Thymus (tissue), 14 donors: Measurements from ENCODE around the gene SEC14L3. TPM values are rescaled to one million over a fixed set of nuclear protein-coding genes. Genes with fewer than 3 reads are reported as not detected.

Experiments
- DNase-seq, 9 donors: peaks; one replicate each; pipeline ENCODE4 v3.0.0-alpha.2; 2013; ENCODE audit warnings: low spot score in 9 of 9, low read depth in 6 of 9, missing footprints in 1 of 9
- H3K27ac ChIP-seq, 2 donors: one replicate each; pipeline ENCODE4 v1.5.1; 2013; ENCODE audit warnings: control low read depth in 1 of 2, low read depth in 1 of 2, low read length in 1 of 2, mild to moderate bottlenecking in 1 of 2, moderate library complexity in 1 of 2
- H3K27me3 ChIP-seq, 2 donors: one replicate each; pipeline ENCODE4 v1.5.1; 2013; ENCODE audit warnings: low read length in 1 of 2; ENCODE audit not compliant: control insufficient read depth in 2 of 2, insufficient read depth in 1 of 2
- H3K36me3 ChIP-seq, 2 donors: one replicate each; pipeline ENCODE4 v1.5.1; 2013; ENCODE audit warnings: low read length in 1 of 2, mild to moderate bottlenecking in 1 of 2, moderate library complexity in 1 of 2; ENCODE audit not compliant: control insufficient read depth in 2 of 2, insufficient read depth in 2 of 2
- H3K4me1 ChIP-seq, 2 donors: one replicate each; pipeline ENCODE4 v1.5.1; 2013; ENCODE audit warnings: low read length in 2 of 2; ENCODE audit not compliant: control insufficient read depth in 2 of 2, insufficient read depth in 2 of 2
- H3K4me3 ChIP-seq, 2 donors: one replicate each; pipeline ENCODE4 v1.5.1; 2013; ENCODE audit warnings: low read length in 2 of 2, control low read depth in 1 of 2, mild to moderate bottlenecking in 1 of 2
- H3K9me3 ChIP-seq, 2 donors: one replicate each; pipeline ENCODE4 v1.5.1; 2013; ENCODE audit warnings: low read length in 1 of 2, mild to moderate bottlenecking in 1 of 2; ENCODE audit not compliant: control insufficient read depth in 2 of 2, insufficient read depth in 1 of 2
- WGBS: extraction: QIAGEN DNeasy Blood & Tissue Kit; methylation state at CpG from one replicate; pipeline ENCODE4 v1.1.7; 2013; 5-methylcytosine and 5-hydroxymethylcytosine counted together
- long read RNA-seq, 10 donors: transcript quantifications; one replicate each; lab custom pipeline, GENCODE V29; 2026
- polyA plus RNA-seq: library from polyadenylated mRNA; stranded (reverse); fragments of 200-250 nt; gene quantifications from one replicate; pipeline ENCODE4 v1.2.3, GENCODE V29; 2013
- total RNA-seq: library from RNA; stranded (reverse); fragments of 120-200 nt; gene quantifications from one replicate; pipeline ENCODE4 v1.2.4, GENCODE V29; 2013
- donor health status: healthy.

SEC14L3 gene
- total RNA-seq, result 0.05 TPM
- 0.07 TPM for polyA plus RNA-seq
- long read RNA-seq, donor 1, result 0 reads
- long read RNA-seq, donor 2, result 0 reads
- long read RNA-seq, donor 3, result 0 reads
- long read RNA-seq, donor 4, result 0 reads
- long read RNA-seq, donor 5, result 0 reads
- long read RNA-seq, donor 6, result 0 reads
- long read RNA-seq, donor 7, result 0 reads
- long read RNA-seq, donor 8, result 0 reads
- long read RNA-seq, donor 9, result 0 reads
- long read RNA-seq, donor 10, result 0 reads

- 83% methylated on average over 13 of the region's 13 CpGs for WGBS
- Histone ChIP-seq H3K27me3 (peaks cover 0 to 30% of the 10 kb centered on the region in 2 donors), H3K27ac (no peak within 1 kb of the TSS), H3K9me3 (no peaks in the 10 kb centered on the region), H3K4me1 (peaks cover 0 to 5% of the 10 kb centered on the region in 2 donors), H3K4me3 (no peak within 1 kb of the TSS), H3K36me3 (no peaks in the 10 kb centered on the region)
- no peak for DNase-seq
Observed at GRCh38 chr22:30471616-30472318, at the start of gene SEC14L3. TSS of gene SEC14L3 (minus strand) at chr22:30472017. CDS start at chr22:30471958, 59 bp downstream.

GRCh38 chr22:30519842-30520425, 48.1 kb upstream of the SEC14L3 start:
- Histone ChIP-seq H3K4me1 (no peaks in the 10 kb centered on the region), H3K27me3 (no peaks in the 10 kb centered on the region), H3K36me3 (no peaks in the 10 kb centered on the region), H3K27ac (no peak overlapping the region), H3K9me3 (no peaks in the 10 kb centered on the region), H3K4me3 (no peak overlapping the region)
- no peak for DNase-seq
- WGBS, result 96% methylated on average over 7 of the region's 7 CpGs

GRCh38 chr22:30516731-30517130, 44.9 kb upstream of the SEC14L3 start:
- no peak for DNase-seq
- no peaks in the 10 kb centered on the region for H3K4me1 ChIP-seq
- no peaks in the 10 kb centered on the region for H3K9me3 ChIP-seq
- 94% methylated on average over 5 of the region's 5 CpGs for WGBS
- H3K27ac ChIP-seq, result no peak overlapping the region
- H3K4me3 ChIP-seq, result no peak overlapping the region
- H3K27me3 ChIP-seq, result peaks cover 0 to 2% of the 10 kb centered on the region in 2 donors
- no peaks in the 10 kb centered on the region for H3K36me3 ChIP-seq

GRCh38 chr22:30516273-30516672, 44.5 kb upstream of the SEC14L3 start:
- Histone ChIP-seq H3K9me3 (no peaks in the 10 kb centered on the region), H3K36me3 (no peaks in the 10 kb centered on the region), H3K4me1 (no peaks in the 10 kb centered on the region), H3K27ac (no peak overlapping the region), H3K4me3 (no peak overlapping the region), H3K27me3 (peaks cover 0 to 2% of the 10 kb centered on the region in 2 donors)
- WGBS, result 94% methylated on average over 6 of the region's 6 CpGs
- DNase-seq, result no peak

- Histone ChIP-seq H3K4me3 (no peak overlapping the region), H3K4me1 (no peaks in the 10 kb centered on the region), H3K36me3 (no peaks in the 10 kb centered on the region), H3K9me3 (no peaks in the 10 kb centered on the region), H3K27me3 (peaks cover 0 to 2% of the 10 kb centered on the region in 2 donors), H3K27ac (no peak overlapping the region)
- no peak for DNase-seq
- 96% methylated on average over 4 of the region's 4 CpGs for WGBS
Observed at GRCh38 chr22:30514252-30514651, 42.4 kb upstream of the SEC14L3 start.

- Histone ChIP-seq H3K4me1 (no peaks in the 10 kb centered on the region), H3K27me3 (peaks cover 0 to 4% of the 10 kb centered on the region in 2 donors), H3K27ac (no peak overlapping the region), H3K4me3 (no peak overlapping the region), H3K9me3 (no peaks in the 10 kb centered on the region), H3K36me3 (no peaks in the 10 kb centered on the region)
- DNase-seq, result no peak
- WGBS, result 96% methylated on average over 6 of the region's 6 CpGs
Observed at GRCh38 chr22:30513462-30513861, 41.6 kb upstream of the SEC14L3 start.

GRCh38 chr22:30511911-30512310, 40.1 kb upstream of the SEC14L3 start:
- H3K4me1 ChIP-seq, result no peaks in the 10 kb centered on the region
- H3K4me3 ChIP-seq, result no peak overlapping the region
- no peak for DNase-seq
- H3K36me3 ChIP-seq, result no peaks in the 10 kb centered on the region
- no peak overlapping the region for H3K27ac ChIP-seq
- 94% methylated on average over 7 of the region's 7 CpGs for WGBS
- H3K27me3 ChIP-seq, result peaks cover 0 to 13% of the 10 kb centered on the region in 2 donors
- H3K9me3 ChIP-seq, result no peaks in the 10 kb centered on the region

GRCh38 chr22:30511109-30511508, 39.3 kb upstream of the SEC14L3 start:
- WGBS, result 95% methylated on average over 9 of the region's 9 CpGs
- Histone ChIP-seq H3K4me3 (no peak overlapping the region), H3K27me3 (peaks cover 3 to 21% of the 10 kb centered on the region in 2 donors), H3K9me3 (no peaks in the 10 kb centered on the region), H3K36me3 (no peaks in the 10 kb centered on the region), H3K4me1 (no peaks in the 10 kb centered on the region), H3K27ac (no peak overlapping the region)
- no peak for DNase-seq

GRCh38 chr22:30508216-30508615, 36.4 kb upstream of the SEC14L3 start:
- Histone ChIP-seq H3K36me3 (no peaks in the 10 kb centered on the region), H3K27ac (no peak overlapping the region), H3K4me1 (no peaks in the 10 kb centered on the region), H3K27me3 (peaks cover 17 to 46% of the 10 kb centered on the region in 2 donors), H3K9me3 (no peaks in the 10 kb centered on the region), H3K4me3 (no peak overlapping the region)
- WGBS, result 97% methylated on average over 5 of the region's 5 CpGs
- no peak for DNase-seq
